Heart left ventricle (tissue), 13 donors: Measurements from ENCODE around the gene SUSD4.

Experiments used
- CTCF ChIP-seq, 12 donors: fragments of 200-600 bp; sonication (generic) in 4 of 12; IDR thresholded peaks; one replicate each; pipeline versions ENCODE4 v1.5.0 to v1.8.0; 2018 to 2022; ENCODE audit warnings: antibody characterized with exemption in 12 of 12, mild to moderate bottlenecking in 5 of 12
- POLR2A ChIP-seq, 2 donors: fragments of 450-650 bp; IDR thresholded peaks; one replicate each; pipeline ENCODE4 v1.6.1; 2017; ENCODE audit warnings: antibody characterized with exemption in 2 of 2, mild to moderate bottlenecking in 2 of 2, moderate library complexity in 2 of 2
- donor health status: ischemic (EF 13 %, LVEDD 7.1; RV severe dilation, severe dysfunction).
- donor health status: DM: no; HTN: yes; CAD: no.
- donor health status: DM: no; HTN: no; CAD: no.
- donor health status: ischemic (EF 25% LVEDD 6.9; RV normal size, moderate dysfunction).
- donor health status: ischemic (EF 25% LVEDD 5.7; RV mildly dilated, moderate dysfunction).
- donor health status: ischemic (EF 35%, LVEDD 5.7; RV mildly dilated, moderate dysfunction).
- donor health status: nonischemic (EF 11% LVEDD 7.7; RV severe dilation, severe dysfunction).
- donor health status: DM: yes; HTN: yes; CAD: no.
- donor health status: PGD.
- donor health status: ischemic (EF 29% LVEDD 5.4; RV normal size, mild dysfunction).
- donor health status: nonischemic (EF 23%, LVEDD 6.1; RV moderate dilation, normal function).

GRCh38 chr1:223331929-223332328 is 32.0 kb downstream of the SUSD4 start:
- TF ChIP-seq CTCF (IDR thresholded peaks at IDR 0.05) (no peak), POLR2A (IDR thresholded peaks at IDR 0.05) (no peak)
